GM18951 (cell line): ENCODE measurements around the gene HRAS.

Source experiments
- POLR2A ChIP-seq: IDR thresholded peaks from 4 replicates; pipeline ENCODE4 v1.6.1; 2011; ENCODE audit warnings: mild to moderate bottlenecking; ENCODE audit not compliant: insufficient read length, insufficient read depth; ENCODE audit errors: extremely low read depth
- in situ Hi-C: fragments of 300-500 bp; cut with MboI; formaldehyde crosslinking; loops from one replicate; pipeline ENCODE4 v1.12.0; 2022; ENCODE audit warnings: low sequenced_read_pairs, mixed read lengths, inconsistent platforms; ENCODE audit not compliant: unreplicated experiment

The HRAS gene

GRCh38 chr11:499201-500076 lies 35.9 kb downstream of the HRAS start:
- in situ Hi-C loops: no loop called here
- no peak for TF ChIP-seq POLR2A

- in situ Hi-C loops: no loop called here
- no peak for TF ChIP-seq POLR2A
Measured at GRCh38 chr11:498297-499181, 36.8 kb downstream of the HRAS start.

GRCh38 chr11:497565-498296 lies 37.6 kb downstream of the HRAS start:
- in situ Hi-C loops: no loop called here
- TF ChIP-seq POLR2A: no peak

- in situ Hi-C loops: no loop called here
- no peak for TF ChIP-seq POLR2A
Measured at GRCh38 chr11:496834-497564, 38.4 kb downstream of the HRAS start.

- no peak for TF ChIP-seq POLR2A
- in situ Hi-C loops: no loop called here
Measured at GRCh38 chr11:495537-495931, 39.8 kb downstream of the HRAS start.

GRCh38 chr11:494761-495536 lies 40.4 kb downstream of the HRAS start:
- in situ Hi-C loops: no loop called here
- no peak for TF ChIP-seq POLR2A

- in situ Hi-C loops: no loop called here
- no peak for TF ChIP-seq POLR2A
Measured at GRCh38 chr11:492427-493226, 42.7 kb downstream of the HRAS start.

- in situ Hi-C loops: no loop called here
- TF ChIP-seq POLR2A: no peak
Measured at GRCh38 chr11:491358-491757, 44.0 kb downstream of the HRAS start.

GRCh38 chr11:490930-491260 lies 44.5 kb downstream of the HRAS start:
- no peak for TF ChIP-seq POLR2A
- in situ Hi-C loops: no loop called here

- in situ Hi-C loops: no loop called here
- no peak for TF ChIP-seq POLR2A
Measured at GRCh38 chr11:490186-490929, 45.0 kb downstream of the HRAS start.

GRCh38 chr11:489610-490185 lies 45.7 kb downstream of the HRAS start:
- in situ Hi-C loops: no loop called here
- TF ChIP-seq POLR2A: no peak

- in situ Hi-C loops: no loop called here
- no peak for TF ChIP-seq POLR2A
Measured at GRCh38 chr11:488992-489391, 46.4 kb downstream of the HRAS start.
